Kidney (tissue), 14 donors: ENCODE data around the gene ESAM. TPM values are rescaled to one million over a fixed set of nuclear protein-coding genes. Genes with fewer than 3 reads are reported as not detected.

ENCODE experiments used
- DNase-seq, 5 donors: peaks; one replicate each; pipeline ENCODE4 v3.0.0-alpha.2; 2013 to 2020
- FAIRE-seq: peaks from 2 replicates; lab custom pipeline; 2012; peaks lifted over from hg19 to GRCh38; lab: Jason Lieb, UNC
- H3K27ac ChIP-seq, 2 donors: one replicate each; pipeline ENCODE4 v1.7.0; 2013; ENCODE audit warnings: low read depth in 2 of 2, low read length in 2 of 2, inconsistent platforms in 1 of 2
- H3K27me3 ChIP-seq: one replicate; pipeline ENCODE4 v1.7.1; 2013; ENCODE audit warnings: low read length, inconsistent platforms; ENCODE audit not compliant: control insufficient read depth, insufficient read depth
- H3K36me3 ChIP-seq, 3 donors: one replicate each; pipeline versions ENCODE4 v1.7.0 to v1.7.1; 2013; ENCODE audit warnings: low read length in 3 of 3, control low read depth in 1 of 3, inconsistent platforms in 1 of 3; ENCODE audit not compliant: insufficient read depth in 3 of 3, control insufficient read depth in 2 of 3
- H3K4me1 ChIP-seq, 3 donors: one replicate each; pipeline versions ENCODE4 v1.7.0 to v1.7.1; 2013; ENCODE audit warnings: low read length in 3 of 3, inconsistent platforms in 1 of 3, low read depth in 1 of 3; ENCODE audit not compliant: control insufficient read depth in 2 of 3, insufficient read depth in 2 of 3
- H3K4me3 ChIP-seq, 3 donors: one replicate each; pipeline versions ENCODE4 v1.7.0 to v1.8.1; 2013; ENCODE audit warnings: low read length in 3 of 3, control low read depth in 1 of 3, inconsistent platforms in 1 of 3
- H3K9ac ChIP-seq, 3 donors: one replicate each; pipeline versions ENCODE4 v1.7.0 to v1.7.1; 2013; ENCODE audit warnings: low read length in 3 of 3, control low read depth in 1 of 3, inconsistent platforms in 1 of 3
- H3K9me3 ChIP-seq, 3 donors: one replicate each; pipeline versions ENCODE4 v1.7.0 to v1.7.1; 2013; ENCODE audit warnings: low read length in 3 of 3, control low read depth in 1 of 3, inconsistent platforms in 1 of 3; ENCODE audit not compliant: control insufficient read depth in 2 of 3, insufficient read depth in 1 of 3
- CTCF ChIP-seq: IDR thresholded peaks from 3 replicates; pipeline ENCODE4 v1.5.1; 2012; ENCODE audit warnings: mild to moderate bottlenecking, moderate library complexity, borderline replicate concordance; ENCODE audit not compliant: insufficient read depth; ENCODE audit errors: extremely low read depth
- intact Hi-C: fragments of 100-400 bp; cut with DNase I; formaldehyde crosslinking; loops from one replicate; pipeline ENCODE4 v1.11.1; 2022
- polyA plus RNA-seq: library from polyadenylated mRNA; stranded (reverse); fragments of 350-450 nt; fragmentation: Illumina TruSeq; extraction: RNeasy Lipid Tissue Mini Kit (QIAGEN cat#74804); gene quantifications from one replicate; pipeline ENCODE4 v1.2.3, GENCODE V29; 2014; ENCODE audit warnings: low read depth, low replicate concordance; ENCODE audit not compliant: insufficient read depth
- total RNA-seq: library from RNA; stranded (reverse); fragmentation: NEBNext Ultra II Directional; extraction: Animal tissue kit (Norgen Biotek cat#: 25700); gene quantifications from one replicate; pipeline ENCODE4 v1.2.1, GENCODE V29; 2021
- donor health status: control.
- donor health status: control.
- donor health status: control.
- donor health status: control.
- donor health status: control.
- donor health status: DM: yes; HTN: yes; CAD: no.
- donor health status: Normal renal cell carcinoma (clear cell type).

ESAM gene
- total and polyA plus RNA-seq, 2 donors from 2014 or later = 63.0 to 85.8 TPM

- Histone ChIP-seq H3K4me1 (peaks cover 0 to 9% (median 8%) of the 10 kb centered on the region in 3 donors), H3K9me3 (no peaks in the 10 kb centered on the region), H3K4me3 (no peak overlapping the region), H3K27ac (no peak overlapping the region), H3K9ac (no peak overlapping the region), H3K27me3 (no peaks in the 10 kb centered on the region), H3K36me3 (no peaks in the 10 kb centered on the region)
- intact Hi-C loops = no loop called here
- no peak for TF ChIP-seq CTCF
- FAIRE-seq (no peak), DNase-seq (no peak)
Measured at GRCh38 chr11:124728134-124728533, 34.0 kb downstream of the ESAM start.

- no peaks in the 10 kb centered on the region for H3K36me3 ChIP-seq
- no peak for FAIRE-seq
- no peak overlapping the region for H3K9ac ChIP-seq
- H3K4me1 ChIP-seq = peaks cover 0 to 9% (median 8%) of the 10 kb centered on the region in 3 donors
- no peak for TF ChIP-seq CTCF
- no peak overlapping the region for H3K4me3 ChIP-seq
- H3K27me3 ChIP-seq = no peaks in the 10 kb centered on the region
- DNase-seq = no peak
- intact Hi-C loops = no loop called here
- H3K27ac ChIP-seq = no peak overlapping the region
- H3K9me3 ChIP-seq = no peaks in the 10 kb centered on the region
Measured at GRCh38 chr11:124727474-124727873, 34.6 kb downstream of the ESAM start.

- H3K9ac ChIP-seq = no peak overlapping the region
- peaks cover 0 to 9% (median 8%) of the 10 kb centered on the region in 3 donors for H3K4me1 ChIP-seq
- DNase-seq = no peak
- H3K9me3 ChIP-seq = no peaks in the 10 kb centered on the region
- peaks cover 4% of the 10 kb centered on the region for H3K27me3 ChIP-seq
- intact Hi-C loops = no loop called here
- no peak for TF ChIP-seq CTCF
- H3K36me3 ChIP-seq = no peaks in the 10 kb centered on the region
- no peak overlapping the region for H3K27ac ChIP-seq
- H3K4me3 ChIP-seq = no peak overlapping the region
- no peak for FAIRE-seq
Measured at GRCh38 chr11:124725719-124726105, 36.4 kb downstream of the ESAM start.
